Left forelimb (tissue), 1 donor: ENCODE data around the gene ARID3C.

Experiments used
- DNase-seq: peaks from one replicate; pipeline ENCODE4 v3.0.0-alpha.2; 2018; ENCODE audit warnings: low spot score

Gene ARID3C

GRCh38 chr9:34594177-34594576, 34.7 kb downstream of the ARID3C start:
- DNase-seq = no peak

- DNase-seq = peak; percentile 78
Observed at GRCh38 chr9:34592895-34593601, 35.8 kb downstream of the ARID3C start.

- no peak for DNase-seq
Observed at GRCh38 chr9:34591917-34592866, 36.7 kb downstream of the ARID3C start.

- DNase-seq = peak; percentile 92
Observed at GRCh38 chr9:34591248-34591916, 37.5 kb downstream of the ARID3C start.

- DNase-seq = no peak
Observed at GRCh38 chr9:34590381-34591247, 38.3 kb downstream of the ARID3C start.

- peak; percentile 78 for DNase-seq
Observed at GRCh38 chr9:34589636-34590380, 39.1 kb downstream of the ARID3C start, which contains the start of gene CNTFR. Gene CNTFR, minus strand, starts transcription at chr9:34589724. Its CDS starts 20,743 bp downstream, at chr9:34568981.

GRCh38 chr9:34588671-34589635, 39.9 kb downstream of the ARID3C start:
- DNase-seq = no peak

GRCh38 chr9:34587271-34587670, 41.6 kb downstream of the ARID3C start:
- DNase-seq = no peak

- DNase-seq = no peak
Observed at GRCh38 chr9:34585946-34586669, 42.8 kb downstream of the ARID3C start.

- no peak for DNase-seq
Observed at GRCh38 chr9:34584970-34585369, 43.9 kb downstream of the ARID3C start.

GRCh38 chr9:34582787-34583186, 46.1 kb downstream of the ARID3C start:
- no peak for DNase-seq

GRCh38 chr9:34581318-34581717, 47.5 kb downstream of the ARID3C start:
- DNase-seq = no peak

- no peak for DNase-seq
Observed at GRCh38 chr9:34580358-34580757, 48.5 kb downstream of the ARID3C start.

- DNase-seq = no peak
Observed at GRCh38 chr9:34579808-34580163, 49.1 kb downstream of the ARID3C start.

- no peak for DNase-seq
Observed at GRCh38 chr9:34579104-34579807, 49.6 kb downstream of the ARID3C start.

GRCh38 chr9:34578241-34579103, 50.4 kb downstream of the ARID3C start:
- DNase-seq = no peak
